Lung (tissue), 12 donors: ENCODE data around the gene ATG4A. TPM values are rescaled to one million over a fixed set of nuclear protein-coding genes. Genes with fewer than 3 reads are reported as not detected.

Source experiments
- ATAC-seq: fragments of 200-7000 bp; cut with Tn5 transposase; one replicate; pipeline ENCODE4 v1.9.1; 2020; ENCODE audit warnings: moderate number of reproducible peaks; ENCODE audit not compliant: insufficient read depth, low FRiP score
- DNase-seq, 3 donors: peaks; one replicate each; pipeline ENCODE4 v3.0.0-alpha.2; 2013 to 2017
- H3K27ac ChIP-seq, 2 donors: one replicate each; pipeline ENCODE4 v1.5.1; 2013; ENCODE audit warnings: mild to moderate bottlenecking in 2 of 2, moderate library complexity in 2 of 2, control low read depth in 1 of 2, inconsistent platforms in 1 of 2, low read depth in 1 of 2, low read length in 1 of 2
- H3K27me3 ChIP-seq, 3 donors: one replicate each; pipeline ENCODE4 v1.5.1; 2013; ENCODE audit warnings: low read length in 2 of 3; ENCODE audit not compliant: control insufficient read depth in 3 of 3, insufficient read depth in 3 of 3
- H3K36me3 ChIP-seq, 4 donors: one replicate each; pipeline ENCODE4 v1.5.1; 2013; ENCODE audit warnings: low read length in 4 of 4, mild to moderate bottlenecking in 1 of 4, moderate library complexity in 1 of 4; ENCODE audit not compliant: control insufficient read depth in 4 of 4, insufficient read depth in 4 of 4
- H3K4me1 ChIP-seq, 5 donors: one replicate each; pipeline ENCODE4 v1.5.1; 2013; ENCODE audit warnings: low read length in 5 of 5, mild to moderate bottlenecking in 2 of 5, moderate library complexity in 1 of 5; ENCODE audit not compliant: control insufficient read depth in 5 of 5, insufficient read depth in 5 of 5
- H3K4me3 ChIP-seq: one replicate; pipeline ENCODE4 v1.5.1; 2013; ENCODE audit warnings: mild to moderate bottlenecking, control low read depth, moderate library complexity
- H3K9ac ChIP-seq, 2 donors: one replicate each; pipeline ENCODE4 v1.5.1; 2013; ENCODE audit warnings: low read length in 2 of 2, control low read depth in 1 of 2; ENCODE audit not compliant: insufficient read depth in 1 of 2
- H3K9me3 ChIP-seq, 4 donors: one replicate each; pipeline ENCODE4 v1.5.1; 2013; ENCODE audit warnings: low read length in 3 of 4, mild to moderate bottlenecking in 1 of 4, moderate library complexity in 1 of 4; ENCODE audit not compliant: control insufficient read depth in 4 of 4, insufficient read depth in 3 of 4
- WGBS, 2 donors: extraction: QIAGEN DNeasy Blood & Tissue Kit; methylation state at CpG; one replicate each; pipeline ENCODE4 v1.1.7; 2013; 5-methylcytosine and 5-hydroxymethylcytosine counted together
- polyA plus RNA-seq, 2 donors: library from polyadenylated mRNA; stranded (reverse); fragments of 200-250 nt; gene quantifications; one replicate each; pipeline ENCODE4 v1.2.1, GENCODE V29; 2013
- total RNA-seq, 2 donors: library from RNA; depleted of rRNA in 1 of 2; stranded (reverse); fragments of >200 nt in 1 of 2; gene quantifications; one replicate each; pipeline ENCODE4 v1.2.1, GENCODE V29; 2014 to 2021
- TF ChIP-seq, protein P1 (sequence below): IDR thresholded peaks from 2 replicates; pipeline ENCODE4 v1.5.1; 2012; ENCODE audit warnings: mild to moderate bottlenecking; ENCODE audit errors: control extremely low read depth, extremely low read depth
- donor health status: control.
- donor health status: control.
- donor health status: Bipolar disorder and iron deficiency.
- donor health status: healthy.
- donor health status: DM: yes; HTN: yes; CAD: no.

The ATG4A gene
- total and polyA plus RNA-seq, 4 donors = 12.5 to 14.9 (median 14.1) TPM

GRCh38 chrX:108156934-108157466 lies 65.4 kb downstream of the ATG4A start:
- Histone ChIP-seq H3K36me3 (peaks cover 0 to 4% (median 0%) of the 10 kb centered on the region in 4 donors), H3K4me1 (no peaks in the 10 kb centered on the region), H3K27ac (no peak overlapping the region), H3K9ac (no peak overlapping the region), H3K9me3 (peaks cover 0 to 7% (median 0%) of the 10 kb centered on the region in 4 donors), H3K27me3 (peaks cover 0 to 33% (median 16%) of the 10 kb centered on the region in 3 donors), H3K4me3 (no peak overlapping the region)
- no peak for ATAC-seq
- 88 to 99% methylated on average over 8 of the region's 8 CpGs for WGBS, 2 donors
- TF ChIP-seq, protein P1, sequence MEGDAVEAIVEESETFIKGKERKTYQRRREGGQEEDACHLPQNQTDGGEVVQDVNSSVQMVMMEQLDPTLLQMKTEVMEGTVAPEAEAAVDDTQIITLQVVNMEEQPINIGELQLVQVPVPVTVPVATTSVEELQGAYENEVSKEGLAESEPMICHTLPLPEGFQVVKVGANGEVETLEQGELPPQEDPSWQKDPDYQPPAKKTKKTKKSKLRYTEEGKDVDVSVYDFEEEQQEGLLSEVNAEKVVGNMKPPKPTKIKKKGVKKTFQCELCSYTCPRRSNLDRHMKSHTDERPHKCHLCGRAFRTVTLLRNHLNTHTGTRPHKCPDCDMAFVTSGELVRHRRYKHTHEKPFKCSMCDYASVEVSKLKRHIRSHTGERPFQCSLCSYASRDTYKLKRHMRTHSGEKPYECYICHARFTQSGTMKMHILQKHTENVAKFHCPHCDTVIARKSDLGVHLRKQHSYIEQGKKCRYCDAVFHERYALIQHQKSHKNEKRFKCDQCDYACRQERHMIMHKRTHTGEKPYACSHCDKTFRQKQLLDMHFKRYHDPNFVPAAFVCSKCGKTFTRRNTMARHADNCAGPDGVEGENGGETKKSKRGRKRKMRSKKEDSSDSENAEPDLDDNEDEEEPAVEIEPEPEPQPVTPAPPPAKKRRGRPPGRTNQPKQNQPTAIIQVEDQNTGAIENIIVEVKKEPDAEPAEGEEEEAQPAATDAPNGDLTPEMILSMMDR = no peak
- DNase-seq = no peak

DNA sequence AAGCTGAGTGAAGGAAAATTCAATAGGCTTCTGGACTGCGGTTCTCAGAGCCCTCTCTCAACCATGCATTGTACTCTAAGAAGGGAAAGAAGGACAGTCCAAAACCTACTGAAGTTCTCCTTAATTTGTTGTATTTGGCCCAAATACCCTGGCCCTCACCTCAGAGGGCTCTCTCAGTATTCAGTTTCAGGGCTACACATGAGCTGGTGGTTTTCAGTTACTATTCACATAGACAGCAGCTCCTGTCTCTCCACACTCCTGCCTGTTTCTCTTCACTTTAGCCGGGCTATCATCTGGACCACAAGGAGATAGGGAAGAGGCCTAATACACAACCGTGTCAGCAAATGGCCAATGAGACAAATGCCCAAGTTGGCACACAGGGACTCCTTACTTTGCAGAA lies 66.0 kb downstream of the ATG4A start:
- Histone ChIP-seq H3K4me3 (no peak overlapping the region), H3K9ac (no peak overlapping the region), H3K27me3 (peaks cover 0 to 29% (median 16%) of the 10 kb centered on the region in 3 donors), H3K9me3 (peaks cover 0 to 7% (median 0%) of the 10 kb centered on the region in 4 donors), H3K4me1 (no peaks in the 10 kb centered on the region), H3K36me3 (peaks cover 0 to 4% (median 0%) of the 10 kb centered on the region in 4 donors), H3K27ac (no peak overlapping the region)
- WGBS, 2 donors = 81 to 96% methylated on average over 3 of the region's 3 CpGs
- DNase-seq (no peak), ATAC-seq (no peak)
- TF ChIP-seq, protein P1 = no peak

GRCh38 chrX:108159028-108159670 lies 67.6 kb downstream of the ATG4A start:
- Histone ChIP-seq H3K27me3 (peaks cover 0 to 18% (median 15%) of the 10 kb centered on the region in 3 donors), H3K9ac (no peak overlapping the region), H3K27ac (no peak overlapping the region), H3K4me3 (no peak overlapping the region), H3K36me3 (peaks cover 0 to 4% (median 0%) of the 10 kb centered on the region in 4 donors), H3K9me3 (peaks cover 0 to 9% (median 0%) of the 10 kb centered on the region in 4 donors), H3K4me1 (no peaks in the 10 kb centered on the region)
- DNase-seq (no peak), ATAC-seq (no peak)
- WGBS, 2 donors = 85 to 98% methylated on average over 11 of the region's 11 CpGs
- TF ChIP-seq, protein P1 = no peak
